Measurements from ENCODE around the gene PKNOX2.

PKNOX2 gene

DNA sequence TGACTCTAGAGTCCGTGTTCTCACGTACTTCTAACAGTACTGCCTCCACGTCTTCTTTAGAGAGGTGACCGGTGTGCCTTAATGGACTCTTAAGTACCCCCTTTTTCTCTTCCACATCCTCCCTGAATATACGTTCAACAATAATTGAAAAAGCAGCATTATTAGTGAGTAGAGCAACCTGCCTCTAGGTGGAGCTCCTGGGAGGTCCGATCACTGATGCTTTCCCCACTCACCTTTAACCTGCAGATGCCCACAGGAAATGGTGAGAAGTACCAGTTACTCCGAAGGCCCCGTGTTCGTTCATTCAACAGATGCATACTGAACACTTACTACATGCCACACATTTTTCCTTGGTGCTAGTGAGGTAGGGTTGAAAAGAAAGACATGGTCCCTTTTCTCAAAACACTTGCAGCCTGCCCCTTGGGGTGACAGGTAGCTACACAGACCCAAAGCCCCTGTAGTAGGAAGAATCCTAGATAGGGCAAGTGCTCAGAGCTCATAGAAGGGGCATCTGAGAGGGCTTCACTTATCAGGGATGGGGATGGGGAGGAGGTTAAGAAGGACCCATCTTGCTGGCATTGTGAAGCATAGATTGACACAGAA is 258.8 kb downstream of the PKNOX2 start:
- FAIRE-seq (peak; percentile 73), DNase-seq (ENCODE audit: insufficient read length) (no peak)
- no peak for TF ChIP-seq TAF1 (IDR thresholded peaks at IDR 0.05; ENCODE audit: borderline replicate concordance, low read depth, low read length)
- no peak for TF ChIP-seq POLR2AphosphoS5 (IDR thresholded peaks at IDR 0.05; ENCODE audit: low read depth, low read length)
- TF ChIP-seq POLR2A (IDR thresholded peaks at IDR 0.05; ENCODE audit: low read depth, low read length): no peak

DNA sequence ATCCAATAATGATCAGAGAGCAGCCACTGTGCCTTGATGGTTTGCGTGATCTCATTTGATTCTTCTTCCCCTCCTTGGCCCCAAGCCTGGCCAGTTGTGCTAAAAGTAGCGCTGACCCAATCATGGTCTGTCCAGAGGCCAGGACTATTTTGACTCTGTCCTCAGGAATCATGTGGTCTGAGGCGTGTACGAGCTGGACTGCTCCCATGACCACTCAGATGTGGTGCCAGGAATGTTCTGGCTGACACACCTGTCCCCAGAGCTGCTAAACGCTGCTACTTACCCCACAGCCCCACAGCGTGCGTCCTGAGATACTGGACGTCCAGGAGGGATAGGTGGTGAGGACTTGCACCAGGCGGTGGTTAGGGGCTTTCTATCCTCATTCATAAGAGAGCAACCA is 261.1 kb downstream of the PKNOX2 start:
- no peak for TF ChIP-seq TAF1 (IDR thresholded peaks at IDR 0.05; ENCODE audit: borderline replicate concordance, low read depth, low read length)
- no peak for TF ChIP-seq POLR2A (IDR thresholded peaks at IDR 0.05; ENCODE audit: low read depth, low read length)
- TF ChIP-seq POLR2AphosphoS5 (IDR thresholded peaks at IDR 0.05; ENCODE audit: low read depth, low read length): no peak
- no peak for FAIRE-seq
- DNase-seq (ENCODE audit: insufficient read length): no peak

DNA sequence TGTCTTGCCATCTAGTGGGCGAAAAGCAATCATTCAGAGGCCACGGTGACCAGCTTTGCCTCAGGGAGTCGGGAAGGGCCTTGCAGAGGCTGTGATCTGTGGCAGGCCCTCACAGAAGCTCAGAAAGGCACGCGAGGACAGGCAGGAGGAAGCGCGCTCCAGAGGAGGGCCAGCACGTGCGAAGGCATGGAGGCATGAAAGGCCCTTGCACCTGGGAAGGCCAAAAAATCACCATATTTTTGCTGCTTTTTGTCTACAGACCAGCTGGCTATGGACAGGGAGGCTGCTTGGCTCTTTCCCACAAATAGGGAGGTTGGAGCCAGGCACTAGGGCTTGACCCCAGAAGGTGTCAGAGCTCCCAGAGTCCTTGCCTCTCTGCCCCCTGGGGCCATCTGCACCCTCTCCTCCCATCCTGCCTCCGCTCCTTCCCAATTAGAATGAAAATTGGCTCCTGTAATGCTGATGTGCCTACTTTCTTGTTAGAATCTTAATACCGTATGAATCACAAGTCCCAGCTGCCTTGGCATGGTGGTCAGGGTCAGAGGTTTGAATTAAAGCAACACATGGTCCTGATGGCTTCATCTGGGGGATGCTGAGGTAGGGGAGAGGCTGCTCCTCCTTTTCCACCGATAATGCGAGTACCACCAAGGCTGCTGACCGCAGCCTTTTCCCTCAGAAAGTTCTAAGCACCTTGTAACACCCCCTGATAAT is 262.4 kb downstream of the PKNOX2 start:
- no peak for FAIRE-seq
- TF ChIP-seq POLR2AphosphoS5 (IDR thresholded peaks at IDR 0.05; ENCODE audit: low read depth, low read length) (no peak), POLR2A (IDR thresholded peaks at IDR 0.05; ENCODE audit: low read depth, low read length) (no peak), TAF1 (IDR thresholded peaks at IDR 0.05; ENCODE audit: borderline replicate concordance, low read depth, low read length) (no peak)

DNA sequence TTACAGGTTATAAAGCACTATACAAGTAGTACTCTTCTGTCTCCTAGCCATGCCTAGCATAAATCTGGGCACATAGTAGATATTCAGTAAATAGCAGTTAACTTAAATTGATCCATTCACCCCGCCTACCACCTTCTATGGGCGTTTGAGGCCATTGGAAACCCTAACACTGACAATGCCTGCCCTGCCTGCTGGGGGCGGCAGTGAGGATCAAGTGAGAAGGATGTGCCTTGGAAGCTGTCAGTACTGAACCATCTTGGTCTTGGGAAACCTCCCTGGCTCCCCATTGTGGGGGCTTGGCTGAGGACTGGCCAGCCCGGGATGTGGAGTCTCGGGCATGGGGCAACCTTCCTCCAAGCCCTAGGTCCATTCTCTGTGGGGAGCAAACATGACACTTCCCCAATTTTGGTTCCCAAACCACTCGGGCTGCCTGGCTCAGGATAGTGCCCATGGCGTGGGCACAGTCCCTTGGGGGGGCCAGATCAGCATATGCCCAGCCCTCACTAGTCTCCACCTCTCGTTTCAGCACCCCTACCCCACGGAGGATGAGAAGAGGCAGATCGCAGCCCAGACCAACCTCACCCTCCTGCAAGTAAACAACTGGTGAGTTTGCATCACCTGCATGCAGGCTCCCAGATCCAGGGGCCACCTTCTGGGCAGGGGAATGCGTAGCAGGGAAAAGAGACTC is 264.1 kb downstream of the PKNOX2 start:
- DNase-seq (ENCODE audit: insufficient read length) (no peak), FAIRE-seq (no peak)
- TF ChIP-seq POLR2A (IDR thresholded peaks at IDR 0.05; ENCODE audit: low read depth, low read length) (no peak), POLR2AphosphoS5 (IDR thresholded peaks at IDR 0.05; ENCODE audit: low read depth, low read length) (no peak)

More for the DNA sequence above, 262.4 kb downstream of the PKNOX2 start:
- no peak for DNase-seq (ENCODE audit: insufficient read length)

DNA sequence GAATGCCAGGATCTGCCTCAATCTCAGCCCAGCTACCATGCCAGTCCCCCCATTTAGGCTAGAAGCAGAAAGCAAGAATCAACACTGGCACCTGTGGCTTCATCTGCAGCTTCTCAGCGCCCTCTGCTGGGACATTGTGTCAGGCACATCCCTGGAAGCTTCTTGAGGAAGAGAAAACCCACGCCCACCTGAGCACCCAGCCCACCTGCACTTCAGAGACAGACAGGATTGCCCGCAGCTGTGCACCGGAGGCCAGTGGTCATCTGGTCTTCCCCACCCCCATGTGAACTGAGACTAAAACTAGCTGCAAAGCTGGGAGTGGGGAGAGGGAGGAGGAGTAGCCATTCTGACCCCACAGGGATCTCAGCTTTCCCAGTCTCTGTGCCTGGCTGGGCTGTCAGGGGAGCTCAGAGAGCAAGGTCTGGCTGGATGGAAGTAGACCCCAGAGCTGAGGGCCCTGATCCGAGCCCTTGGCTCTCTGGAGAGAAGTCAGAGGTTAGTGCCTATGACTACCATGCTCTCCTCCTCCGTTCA is 264.7 kb downstream of the PKNOX2 start:
- no peak for TF ChIP-seq POLR2AphosphoS5 (IDR thresholded peaks at IDR 0.05; ENCODE audit: low read depth, low read length)
- no peak for TF ChIP-seq POLR2A (IDR thresholded peaks at IDR 0.05; ENCODE audit: low read depth, low read length)
- no peak for TF ChIP-seq TAF1 (IDR thresholded peaks at IDR 0.05; ENCODE audit: borderline replicate concordance, low read depth, low read length)
- FAIRE-seq: peak; percentile 92
- DNase-seq (ENCODE audit: insufficient read length): peak; percentile 60

DNA sequence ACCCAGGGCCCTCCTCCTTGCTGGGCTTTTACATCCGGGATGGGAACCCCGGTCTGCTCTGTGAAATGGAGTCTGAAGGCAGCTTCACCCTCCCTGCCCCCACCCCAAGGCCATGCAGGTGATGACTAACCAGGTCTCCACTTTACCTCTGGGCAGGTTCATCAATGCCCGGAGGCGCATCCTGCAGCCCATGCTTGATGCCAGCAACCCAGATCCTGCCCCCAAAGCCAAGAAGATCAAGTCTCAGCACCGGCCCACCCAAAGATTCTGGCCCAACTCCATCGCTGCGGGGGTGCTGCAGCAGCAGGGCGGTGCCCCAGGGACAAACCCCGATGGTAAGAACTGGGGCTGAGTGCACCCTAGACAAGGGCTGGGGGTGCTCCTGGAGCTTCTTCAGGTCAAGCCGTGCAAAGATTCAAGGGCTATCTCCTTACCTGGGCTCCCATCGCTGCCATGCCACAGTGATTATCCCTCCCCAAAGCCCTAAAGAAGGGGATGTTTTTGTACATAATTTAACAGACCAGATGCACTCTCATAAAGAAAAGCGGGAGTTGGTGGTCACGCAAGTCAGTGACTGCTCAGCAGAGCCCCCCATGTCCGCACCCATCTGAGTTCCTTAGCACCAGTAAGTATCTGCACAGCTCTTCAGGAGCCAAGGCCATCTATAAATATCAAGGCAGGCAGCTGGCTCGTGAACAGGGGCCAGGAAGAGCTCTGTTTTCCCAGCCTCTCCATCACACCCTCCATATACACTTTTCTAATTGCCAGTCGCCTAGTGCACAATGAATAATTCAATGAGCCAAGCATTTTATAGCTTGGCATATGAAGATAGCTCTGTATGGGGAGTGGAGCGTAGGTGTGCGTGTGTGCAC is 265.5 kb downstream of the PKNOX2 start:
- DNase-seq (ENCODE audit: insufficient read length) (no peak), FAIRE-seq (no peak)
- TF ChIP-seq POLR2AphosphoS5 (IDR thresholded peaks at IDR 0.05; ENCODE audit: low read depth, low read length) (no peak), TAF1 (IDR thresholded peaks at IDR 0.05; ENCODE audit: borderline replicate concordance, low read depth, low read length) (no peak), POLR2A (IDR thresholded peaks at IDR 0.05; ENCODE audit: low read depth, low read length) (no peak)

DNA sequence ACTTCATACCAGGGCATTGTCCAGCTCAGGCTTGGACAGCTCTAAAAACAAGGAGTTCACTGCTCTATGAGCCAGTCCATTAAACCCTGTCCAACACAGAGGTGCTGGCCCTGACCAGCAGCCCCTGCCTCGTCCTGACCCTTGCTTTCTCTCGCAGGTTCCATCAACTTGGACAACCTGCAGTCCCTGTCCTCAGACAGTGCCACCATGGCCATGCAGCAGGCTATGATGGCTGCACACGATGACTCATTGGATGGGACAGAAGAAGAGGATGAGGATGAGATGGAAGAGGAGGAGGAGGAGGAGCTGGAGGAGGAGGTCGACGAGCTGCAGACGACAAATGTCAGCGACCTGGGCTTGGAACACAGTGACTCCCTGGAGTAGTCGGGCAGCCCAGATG is 266.5 kb downstream of the PKNOX2 start:
- no peak for TF ChIP-seq TAF1 (IDR thresholded peaks at IDR 0.05; ENCODE audit: borderline replicate concordance, low read depth, low read length)
- no peak for TF ChIP-seq POLR2AphosphoS5 (IDR thresholded peaks at IDR 0.05; ENCODE audit: low read depth, low read length)
- TF ChIP-seq POLR2A (IDR thresholded peaks at IDR 0.05; ENCODE audit: low read depth, low read length): no peak
- DNase-seq (ENCODE audit: insufficient read length) (no peak), FAIRE-seq (no peak)

DNA sequence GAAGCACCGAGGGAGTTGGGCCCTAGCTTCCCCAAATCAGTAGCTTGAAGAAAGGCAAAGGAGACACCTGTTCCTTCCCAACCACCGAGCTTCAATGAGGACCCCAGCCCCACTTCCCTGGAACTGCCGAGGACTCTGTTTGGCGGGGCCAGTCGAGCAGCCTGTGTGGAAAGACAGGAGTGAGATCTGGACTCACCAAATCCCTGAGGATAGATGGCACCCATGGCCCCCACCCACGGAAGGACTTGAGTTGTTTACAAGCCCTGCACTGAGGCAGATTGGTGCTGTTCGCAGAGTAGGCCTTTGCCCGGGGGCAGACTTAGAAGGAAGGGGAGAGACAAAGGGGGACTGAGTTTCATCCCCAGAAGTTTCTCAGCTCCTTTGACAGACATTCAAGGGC is 266.9 kb downstream of the PKNOX2 start:
- DNase-seq (ENCODE audit: insufficient read length): no peak
- FAIRE-seq: no peak
- TF ChIP-seq POLR2AphosphoS5 (IDR thresholded peaks at IDR 0.05; ENCODE audit: low read depth, low read length) (no peak), POLR2A (IDR thresholded peaks at IDR 0.05; ENCODE audit: low read depth, low read length) (no peak), TAF1 (IDR thresholded peaks at IDR 0.05; ENCODE audit: borderline replicate concordance, low read depth, low read length) (no peak)

DNA sequence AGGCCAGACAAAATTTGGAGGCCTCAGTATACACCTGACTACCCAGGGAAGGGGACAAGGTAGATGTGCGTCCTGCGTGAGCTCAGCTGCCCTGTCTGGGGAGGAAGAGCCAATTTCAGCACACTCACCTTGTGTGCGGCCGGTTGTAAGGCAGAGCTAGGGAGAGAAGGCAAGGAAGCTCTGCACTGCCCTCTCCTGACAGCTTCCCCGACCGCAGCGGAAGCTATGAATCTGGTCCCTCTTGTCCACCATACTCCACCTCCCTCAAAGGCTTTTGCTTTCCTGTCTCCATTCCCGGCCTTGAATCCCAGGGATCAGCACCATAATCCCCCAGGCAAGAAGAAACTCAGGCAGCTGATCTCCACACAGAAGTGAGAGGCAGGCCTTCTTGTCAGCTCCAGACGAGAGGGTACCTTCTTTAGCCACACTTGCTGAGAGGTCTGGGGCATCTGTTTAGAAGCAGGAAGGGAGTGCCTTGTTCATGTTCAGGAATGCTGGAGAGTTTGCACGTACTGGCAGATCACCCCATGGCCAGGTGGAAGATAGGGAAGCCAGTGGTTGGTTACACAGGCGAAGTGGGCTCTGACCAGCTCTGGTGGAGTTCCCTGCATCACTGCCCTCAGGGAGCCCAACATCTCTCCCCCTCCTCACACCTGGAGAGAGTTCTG is 269.0 kb downstream of the PKNOX2 start:
- DNase-seq (ENCODE audit: insufficient read length): peak; percentile 31
- TF ChIP-seq TAF1 (IDR thresholded peaks at IDR 0.05; ENCODE audit: borderline replicate concordance, low read depth, low read length): no peak
- TF ChIP-seq POLR2AphosphoS5 (IDR thresholded peaks at IDR 0.05; ENCODE audit: low read depth, low read length): no peak
- TF ChIP-seq POLR2A (IDR thresholded peaks at IDR 0.05; ENCODE audit: low read depth, low read length): no peak
- peak; percentile 81 for FAIRE-seq

DNA sequence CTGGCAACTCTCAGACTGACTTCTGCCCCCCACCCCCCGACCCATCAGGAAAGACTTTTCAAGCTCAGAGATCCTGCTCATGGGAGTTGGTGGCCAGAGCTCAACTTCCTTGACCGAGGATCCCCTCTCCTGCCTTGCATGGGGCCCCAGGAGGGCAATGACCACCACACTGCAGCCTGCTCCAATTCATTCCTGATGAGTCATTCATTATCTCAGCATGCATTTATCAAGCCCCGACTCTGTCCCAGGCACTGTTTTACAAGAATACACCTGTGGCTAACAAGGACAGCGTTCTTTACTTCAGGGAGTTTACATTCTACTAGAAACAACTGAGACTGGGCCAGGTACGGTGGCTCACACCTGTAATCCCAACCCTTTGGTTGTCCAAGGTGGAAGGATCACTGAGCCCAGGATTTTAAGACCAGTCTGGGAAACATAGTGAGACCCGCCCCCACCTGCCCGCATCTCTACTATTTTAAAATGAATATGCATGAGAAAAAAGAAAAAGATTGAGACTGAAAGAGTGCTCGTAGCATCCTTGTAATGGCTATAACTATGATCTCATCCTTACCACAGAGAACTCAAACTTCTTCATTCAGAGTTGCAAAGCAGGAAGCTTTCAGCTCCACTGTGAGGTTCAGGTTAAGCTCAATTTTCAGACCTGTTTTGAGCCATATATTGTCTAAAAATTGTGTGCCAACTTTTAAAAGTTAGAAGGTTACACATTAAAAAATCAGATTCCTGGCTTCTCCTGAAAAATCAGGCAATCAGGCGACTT is 271.1 kb downstream of the PKNOX2 start:
- no peak for FAIRE-seq
- no peak for TF ChIP-seq TAF1 (IDR thresholded peaks at IDR 0.05; ENCODE audit: borderline replicate concordance, low read depth, low read length)
- no peak for TF ChIP-seq POLR2A (IDR thresholded peaks at IDR 0.05; ENCODE audit: low read depth, low read length)
- no peak for TF ChIP-seq POLR2AphosphoS5 (IDR thresholded peaks at IDR 0.05; ENCODE audit: low read depth, low read length)
- DNase-seq (ENCODE audit: insufficient read length): no peak

Measured in GM12892 (cell line).